Measurements from ENCODE around the gene CCN2. TPM values are rescaled to one million over a fixed set of nuclear protein-coding genes. Genes with fewer than 3 reads are reported as not detected.

The CCN2 gene
- total RNA-seq, 2 experiments from 2014 or later = not detected

Other genes starting within 250 kb of the CCN2 start
- gene OR2A4, start 250.0 kb downstream of the CCN2 start, total RNA-seq = not detected
- under 1 TPM in 1 of 2 experiments, not detected in 1; 0.21 TPM for gene CTAGE9, start 240.4 kb downstream of the CCN2 start, total RNA-seq
- under 1 TPM; 0.23 to 0.42 TPM for gene ENPP1, start 143.4 kb downstream of the CCN2 start, total RNA-seq

All from activated CD4-positive, alpha-beta T cell treated with anti-CD3 and anti-CD28 coated beads for 36 hours (primary cell).